DOHH2 (cell line): Measurements from ENCODE around the gene TEX9.

Source experiments
- EZH2phosphoT487 ChIP-seq: fragments of 200-600 bp; sonication (generic); IDR thresholded peaks from 2 replicates; pipeline ENCODE4 v1.6.1; 2017; ENCODE audit warnings: borderline replicate concordance, mild to moderate bottlenecking, antibody characterized with exemption, low read length, moderate library complexity, mixed read lengths
- TF ChIP-seq, protein P1 (sequence below): fragments of 200-600 bp; sonication (generic); IDR thresholded peaks from one replicate; pipeline ENCODE4 v1.5.1; 2014; ENCODE audit warnings: antibody characterized with exemption, mild to moderate bottlenecking, low read depth, low read length; ENCODE audit not compliant: poor library complexity, severe bottlenecking

DNA sequence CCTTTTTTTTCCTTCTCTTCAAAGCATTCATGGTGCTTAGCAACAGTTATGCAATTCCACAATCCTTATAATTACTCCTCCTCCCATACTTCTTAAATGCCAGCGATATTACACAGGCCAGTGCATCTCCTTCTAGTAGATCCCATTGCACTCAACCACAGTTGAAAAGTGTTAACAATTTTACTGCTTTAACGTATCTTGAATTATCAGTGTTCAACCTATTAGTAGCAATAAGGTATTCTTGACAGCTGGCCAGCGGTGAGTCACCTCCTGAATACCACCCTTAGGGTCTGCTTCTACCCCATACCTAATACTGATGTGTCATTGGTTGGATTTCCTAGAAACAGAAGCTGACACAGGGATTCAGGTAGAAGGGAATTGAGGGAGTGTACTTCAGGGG, 24.0 kb upstream of the TEX9 start:
- TF ChIP-seq, protein P1, sequence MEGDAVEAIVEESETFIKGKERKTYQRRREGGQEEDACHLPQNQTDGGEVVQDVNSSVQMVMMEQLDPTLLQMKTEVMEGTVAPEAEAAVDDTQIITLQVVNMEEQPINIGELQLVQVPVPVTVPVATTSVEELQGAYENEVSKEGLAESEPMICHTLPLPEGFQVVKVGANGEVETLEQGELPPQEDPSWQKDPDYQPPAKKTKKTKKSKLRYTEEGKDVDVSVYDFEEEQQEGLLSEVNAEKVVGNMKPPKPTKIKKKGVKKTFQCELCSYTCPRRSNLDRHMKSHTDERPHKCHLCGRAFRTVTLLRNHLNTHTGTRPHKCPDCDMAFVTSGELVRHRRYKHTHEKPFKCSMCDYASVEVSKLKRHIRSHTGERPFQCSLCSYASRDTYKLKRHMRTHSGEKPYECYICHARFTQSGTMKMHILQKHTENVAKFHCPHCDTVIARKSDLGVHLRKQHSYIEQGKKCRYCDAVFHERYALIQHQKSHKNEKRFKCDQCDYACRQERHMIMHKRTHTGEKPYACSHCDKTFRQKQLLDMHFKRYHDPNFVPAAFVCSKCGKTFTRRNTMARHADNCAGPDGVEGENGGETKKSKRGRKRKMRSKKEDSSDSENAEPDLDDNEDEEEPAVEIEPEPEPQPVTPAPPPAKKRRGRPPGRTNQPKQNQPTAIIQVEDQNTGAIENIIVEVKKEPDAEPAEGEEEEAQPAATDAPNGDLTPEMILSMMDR, result no peak
- TF ChIP-seq EZH2phosphoT487, result no peak
